Gastroesophageal sphincter (tissue), 3 donors: ENCODE results near the gene FBXO38.

Experiments
- EP300 ChIP-seq: sonication (generic); formaldehyde crosslinking; IDR thresholded peaks from one replicate; pipeline ENCODE4 v1.6.1; 2017; ENCODE audit warnings: antibody characterized with exemption, mild to moderate bottlenecking
- POLR2A ChIP-seq, 2 donors: fragments of 450-650 bp; IDR thresholded peaks; one replicate each; pipeline ENCODE4 v1.6.1; 2017; ENCODE audit warnings: antibody characterized with exemption in 2 of 2, mild to moderate bottlenecking in 2 of 2, moderate library complexity in 1 of 2
- POLR2AphosphoS5 ChIP-seq: sonication (generic); formaldehyde crosslinking; IDR thresholded peaks from one replicate; pipeline ENCODE4 v1.6.1; 2017; ENCODE audit warnings: antibody characterized with exemption
- TF ChIP-seq, protein P1 (sequence below), 4 experiments: fragments of 200-600 bp in 2 of 4; fragments of 450-650 bp in 2 of 4; sonication (generic) in 1 of 4; IDR thresholded peaks; one replicate each; pipeline ENCODE4 v1.5.1; 2017 to 2019; ENCODE audit warnings: antibody characterized with exemption in 4 of 4, mild to moderate bottlenecking in 2 of 4, moderate library complexity in 2 of 4

DNA sequence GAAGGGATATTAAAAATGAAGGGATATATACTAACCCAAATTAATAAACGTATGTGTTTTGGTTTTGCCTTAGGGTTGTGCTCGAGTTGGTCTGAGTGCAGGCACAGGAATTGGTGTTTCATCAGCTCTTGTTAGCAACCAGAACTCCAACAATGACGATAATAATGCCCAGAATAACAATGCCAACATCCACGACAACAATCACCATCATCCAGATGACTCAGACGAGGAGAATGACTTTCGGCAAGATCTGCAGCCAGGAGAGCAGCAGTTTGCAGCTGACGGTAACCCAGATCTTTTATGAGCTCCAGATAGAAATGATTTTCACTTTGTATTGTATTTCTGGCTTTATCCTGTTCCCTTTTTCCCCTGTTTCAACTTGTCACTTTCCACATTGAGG, 33.2 kb downstream of the FBXO38 start:
- no peak for TF ChIP-seq POLR2A (IDR thresholded peaks at IDR 0.05)
- TF ChIP-seq, protein P1, sequence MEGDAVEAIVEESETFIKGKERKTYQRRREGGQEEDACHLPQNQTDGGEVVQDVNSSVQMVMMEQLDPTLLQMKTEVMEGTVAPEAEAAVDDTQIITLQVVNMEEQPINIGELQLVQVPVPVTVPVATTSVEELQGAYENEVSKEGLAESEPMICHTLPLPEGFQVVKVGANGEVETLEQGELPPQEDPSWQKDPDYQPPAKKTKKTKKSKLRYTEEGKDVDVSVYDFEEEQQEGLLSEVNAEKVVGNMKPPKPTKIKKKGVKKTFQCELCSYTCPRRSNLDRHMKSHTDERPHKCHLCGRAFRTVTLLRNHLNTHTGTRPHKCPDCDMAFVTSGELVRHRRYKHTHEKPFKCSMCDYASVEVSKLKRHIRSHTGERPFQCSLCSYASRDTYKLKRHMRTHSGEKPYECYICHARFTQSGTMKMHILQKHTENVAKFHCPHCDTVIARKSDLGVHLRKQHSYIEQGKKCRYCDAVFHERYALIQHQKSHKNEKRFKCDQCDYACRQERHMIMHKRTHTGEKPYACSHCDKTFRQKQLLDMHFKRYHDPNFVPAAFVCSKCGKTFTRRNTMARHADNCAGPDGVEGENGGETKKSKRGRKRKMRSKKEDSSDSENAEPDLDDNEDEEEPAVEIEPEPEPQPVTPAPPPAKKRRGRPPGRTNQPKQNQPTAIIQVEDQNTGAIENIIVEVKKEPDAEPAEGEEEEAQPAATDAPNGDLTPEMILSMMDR (IDR thresholded peaks at IDR 0.05), result no peak
- TF ChIP-seq EP300, result no peak
- no peak for TF ChIP-seq POLR2AphosphoS5
